Tibial nerve (tissue), 4 donors: ENCODE measurements around the gene RFPL4A. TPM values are rescaled to one million over a fixed set of nuclear protein-coding genes. Genes with fewer than 3 reads are reported as not detected.
"Not testable (repeated sequence)": the region's sequence is repeated elsewhere in the genome, so short reads cannot be mapped to it uniquely, and the experiment has no call there.

Experiments used
- DNase-seq, 2 donors: peaks; one replicate each; pipeline ENCODE4 v3.0.0-alpha.2; 2019; ENCODE audit warnings: low spot score in 2 of 2
- H3K27ac ChIP-seq, 4 donors: fragments of 200-600 bp; sonication (generic) in 3 of 4; one replicate each; pipeline ENCODE4 v1.5.1; 2017 to 2019; ENCODE audit warnings: mild to moderate bottlenecking in 1 of 4
- H3K27me3 ChIP-seq, 2 donors: fragments of 200-600 bp; sonication (generic) in 1 of 2; one replicate each; pipeline versions ENCODE4 v1.5.1 to v1.6.0; 2017 to 2019
- H3K36me3 ChIP-seq, 3 donors: fragments of 200-600 bp; sonication (generic); one replicate each; pipeline ENCODE4 v1.5.1; 2018 to 2019
- H3K4me1 ChIP-seq, 4 donors: fragments of 200-600 bp; sonication (generic) in 3 of 4; one replicate each; pipeline ENCODE4 v1.5.1; 2017 to 2019
- H3K4me3 ChIP-seq, 4 donors: fragments of 200-600 bp; sonication (generic) in 3 of 4; one replicate each; pipeline ENCODE4 v1.5.1; 2017 to 2019; ENCODE audit warnings: mild to moderate bottlenecking in 1 of 4, moderate library complexity in 1 of 4
- H3K9me3 ChIP-seq, 4 donors: fragments of 200-600 bp; sonication (generic) in 3 of 4; one replicate each; pipeline ENCODE4 v1.5.1; 2017 to 2019
- EP300 ChIP-seq, 2 donors: sonication (generic); formaldehyde crosslinking; IDR thresholded peaks; one replicate each; pipeline ENCODE4 v1.6.1; 2017; ENCODE audit warnings: antibody characterized with exemption in 2 of 2, mild to moderate bottlenecking in 1 of 2
- POLR2A ChIP-seq, 2 donors: fragments of 450-650 bp; IDR thresholded peaks; one replicate each; pipeline ENCODE4 v1.6.1; 2017; ENCODE audit warnings: antibody characterized with exemption in 2 of 2, mild to moderate bottlenecking in 2 of 2, moderate library complexity in 2 of 2
- WGBS, 2 donors: methylation state at CpG; one replicate each; pipeline ENCODE4 v1.1.5; 2018; 5-methylcytosine and 5-hydroxymethylcytosine counted together
- total RNA-seq, 4 donors: library from RNA; depleted of rRNA; stranded (reverse); fragments of >200 nt; gene quantifications; one replicate each; pipeline ENCODE4 v1.1.0, GENCODE V29; 2016
- TF ChIP-seq, protein P1 (sequence below), 5 experiments: fragments of 200-600 bp in 3 of 5; fragments of 450-650 bp in 2 of 5; sonication (generic) in 3 of 5; IDR thresholded peaks; one replicate each; pipeline ENCODE4 v1.5.1; 2016 to 2019; ENCODE audit warnings: antibody characterized with exemption in 5 of 5, mild to moderate bottlenecking in 3 of 5, moderate library complexity in 2 of 5

The RFPL4A gene
- total RNA-seq, 4 donors from 2014 or later = 1.2 TPM; not detected in 3

GRCh38 chr19:55750715-55751114 is 8.2 kb upstream of the RFPL4A start:
- no peaks in the 10 kb centered on the region for H3K36me3 ChIP-seq
- no peaks in the 10 kb centered on the region for H3K4me1 ChIP-seq
- peaks cover 0 to 11% (median 0%) of the 10 kb centered on the region in 4 donors for H3K9me3 ChIP-seq
- no peaks in the 10 kb centered on the region for H3K27me3 ChIP-seq
- no peak overlapping the region for H3K4me3 ChIP-seq
- no peak for DNase-seq
- WGBS, 2 donors = 86 to 93% methylated on average over 6 of the region's 6 CpGs
- H3K27ac ChIP-seq = no peak overlapping the region
- TF ChIP-seq EP300 (IDR thresholded peaks at IDR 0.05) = no peak
- TF ChIP-seq, protein P1, sequence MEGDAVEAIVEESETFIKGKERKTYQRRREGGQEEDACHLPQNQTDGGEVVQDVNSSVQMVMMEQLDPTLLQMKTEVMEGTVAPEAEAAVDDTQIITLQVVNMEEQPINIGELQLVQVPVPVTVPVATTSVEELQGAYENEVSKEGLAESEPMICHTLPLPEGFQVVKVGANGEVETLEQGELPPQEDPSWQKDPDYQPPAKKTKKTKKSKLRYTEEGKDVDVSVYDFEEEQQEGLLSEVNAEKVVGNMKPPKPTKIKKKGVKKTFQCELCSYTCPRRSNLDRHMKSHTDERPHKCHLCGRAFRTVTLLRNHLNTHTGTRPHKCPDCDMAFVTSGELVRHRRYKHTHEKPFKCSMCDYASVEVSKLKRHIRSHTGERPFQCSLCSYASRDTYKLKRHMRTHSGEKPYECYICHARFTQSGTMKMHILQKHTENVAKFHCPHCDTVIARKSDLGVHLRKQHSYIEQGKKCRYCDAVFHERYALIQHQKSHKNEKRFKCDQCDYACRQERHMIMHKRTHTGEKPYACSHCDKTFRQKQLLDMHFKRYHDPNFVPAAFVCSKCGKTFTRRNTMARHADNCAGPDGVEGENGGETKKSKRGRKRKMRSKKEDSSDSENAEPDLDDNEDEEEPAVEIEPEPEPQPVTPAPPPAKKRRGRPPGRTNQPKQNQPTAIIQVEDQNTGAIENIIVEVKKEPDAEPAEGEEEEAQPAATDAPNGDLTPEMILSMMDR (IDR thresholded peaks at IDR 0.05) = no peak
- TF ChIP-seq POLR2A (IDR thresholded peaks at IDR 0.05) = no peak

GRCh38 chr19:55753401-55753800 is 5.5 kb upstream of the RFPL4A start:
- DNase-seq = no peak
- Histone ChIP-seq H3K27me3 (no peaks in the 10 kb centered on the region), H3K4me3 (no peak overlapping the region), H3K27ac (no peak overlapping the region), H3K9me3 (peaks cover 0 to 4% (median 0%) of the 10 kb centered on the region in 4 donors), H3K4me1 (no peaks in the 10 kb centered on the region), H3K36me3 (no peaks in the 10 kb centered on the region)
- TF ChIP-seq, protein P1 (IDR thresholded peaks at IDR 0.05) = no peak
- no peak for TF ChIP-seq EP300 (IDR thresholded peaks at IDR 0.05)
- TF ChIP-seq POLR2A (IDR thresholded peaks at IDR 0.05) = no peak
- WGBS, 2 donors = 63 to 67% methylated on average over 3 of the region's 3 CpGs

DNA sequence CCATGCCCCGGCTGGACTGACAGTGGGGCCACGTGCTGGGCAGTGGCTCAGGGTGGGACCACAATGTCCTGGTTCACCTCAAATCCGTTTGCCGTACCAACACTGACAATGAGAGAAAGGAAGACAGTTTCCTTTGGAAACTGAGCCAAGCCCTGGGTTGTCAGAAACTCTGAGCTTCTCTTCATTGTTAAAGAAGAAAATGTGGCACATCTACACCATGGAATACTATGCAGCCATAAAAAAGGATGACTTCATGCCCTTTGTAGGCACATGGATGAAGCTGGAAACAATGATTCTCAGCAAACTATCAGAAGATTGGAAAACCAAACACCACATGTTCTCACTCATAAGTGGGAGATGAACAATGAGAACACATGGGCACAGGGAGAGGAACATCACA is 2.1 kb upstream of the RFPL4A start:
- H3K4me3 ChIP-seq, H3K27ac ChIP-seq, H3K4me1 ChIP-seq, H3K36me3 ChIP-seq, H3K27me3 ChIP-seq, H3K9me3 ChIP-seq, DNase-seq: not testable (repeated sequence)
- 73 to 79% methylated on average over 4 of the region's 4 CpGs for WGBS, 2 donors

GRCh38 chr19:55766466-55766865 is 7.6 kb downstream of the RFPL4A start:
- Histone ChIP-seq H3K27me3 (no peaks in the 10 kb centered on the region), H3K4me1 (no peaks in the 10 kb centered on the region), H3K4me3 (no peak overlapping the region), H3K36me3 (no peaks in the 10 kb centered on the region), H3K27ac (no peak overlapping the region), H3K9me3 (peaks cover 0 to 9% (median 0%) of the 10 kb centered on the region in 4 donors)
- TF ChIP-seq EP300 (IDR thresholded peaks at IDR 0.05) = no peak
- no peak for TF ChIP-seq POLR2A (IDR thresholded peaks at IDR 0.05)
- TF ChIP-seq, protein P1 (IDR thresholded peaks at IDR 0.05) = no peak
- DNase-seq = no peak
- WGBS, 2 donors = 66 to 75% methylated on average over 7 of the region's 7 CpGs

DNA sequence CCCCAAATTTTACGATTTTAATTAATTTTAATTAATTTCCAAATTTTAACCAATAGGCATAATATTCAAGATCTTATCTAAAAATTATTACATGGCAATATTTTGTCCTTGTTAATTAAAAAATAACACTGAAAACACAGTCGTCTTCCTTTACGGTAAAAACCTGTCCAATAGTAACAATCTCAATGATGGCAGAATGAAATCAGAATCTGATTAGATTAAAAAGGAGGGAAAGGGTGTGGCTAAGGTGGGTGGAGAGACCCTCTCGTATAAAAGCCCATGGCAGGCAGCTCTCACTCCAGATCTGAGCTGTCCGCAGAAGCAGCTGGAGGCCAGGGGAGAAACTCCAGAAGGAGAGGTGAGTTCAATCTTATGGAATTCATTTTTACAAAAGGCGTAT is 9.9 kb downstream of the RFPL4A start, which contains the start of gene RFPL4AL1:
Gene RFPL4AL1 (plus strand): TSS at position 301 of the 400 bp plus-strand sequence. CDS start 2,687 bp downstream, outside the sequence.
- H3K27me3 ChIP-seq, H3K36me3 ChIP-seq, H3K4me3 ChIP-seq, H3K27ac ChIP-seq, DNase-seq, H3K4me1 ChIP-seq, H3K9me3 ChIP-seq: not testable (repeated sequence)
- 82 to 85% methylated on average over 6 of the region's 6 CpGs for WGBS, 2 donors

DNA sequence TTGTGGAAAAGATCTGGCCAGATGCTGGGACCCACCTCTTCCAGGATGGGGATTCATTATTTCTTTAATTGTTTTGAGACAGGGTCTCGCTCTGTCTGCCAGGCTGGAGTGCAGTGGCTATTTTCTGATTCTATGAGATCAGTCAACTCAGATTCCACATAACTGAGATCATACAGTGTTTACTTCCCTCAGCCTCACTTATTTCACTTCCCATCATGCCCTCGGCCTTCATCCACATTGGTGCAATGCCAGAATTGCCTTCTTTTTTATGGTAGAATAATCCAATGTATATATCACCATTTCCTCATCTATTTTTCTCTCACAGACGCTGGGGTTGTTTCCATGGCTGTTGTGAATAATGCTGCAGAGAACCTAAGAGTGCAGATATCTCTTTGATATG is 10.7 kb downstream of the RFPL4A start:
- not testable (repeated sequence) for H3K27me3 ChIP-seq, H3K36me3 ChIP-seq, DNase-seq, H3K4me1 ChIP-seq, H3K4me3 ChIP-seq, H3K27ac ChIP-seq, H3K9me3 ChIP-seq
- 49 to 55% methylated on average over 3 of the region's 3 CpGs for WGBS, 2 donors

DNA sequence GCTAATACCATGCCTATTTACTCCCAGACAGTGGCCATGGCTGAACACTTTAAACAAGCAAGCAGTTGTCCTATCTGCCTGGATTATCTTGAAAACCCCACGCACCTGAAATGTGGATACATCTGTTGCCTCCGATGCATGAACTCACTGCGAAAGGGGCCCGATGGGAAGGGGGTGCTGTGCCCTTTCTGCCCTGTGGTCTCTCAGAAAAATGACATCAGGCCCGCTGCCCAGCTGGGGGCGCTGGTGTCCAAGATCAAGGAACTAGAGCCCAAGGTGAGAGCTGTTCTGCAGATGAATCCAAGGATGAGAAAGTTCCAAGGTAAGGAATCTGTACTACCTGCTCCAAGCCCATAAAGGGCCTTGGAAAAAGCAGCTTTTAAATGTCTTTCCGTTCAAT is 18.6 kb downstream of the RFPL4A start:
- 26 to 31% methylated on average over 7 of the region's 7 CpGs for WGBS, 2 donors
- TF ChIP-seq POLR2A (IDR thresholded peaks at IDR 0.05) (no peak), EP300 (IDR thresholded peaks at IDR 0.05) (no peak)
- TF ChIP-seq, protein P1 (IDR thresholded peaks at IDR 0.05) = no peak
- H3K36me3 ChIP-seq = no peaks in the 10 kb centered on the region
- H3K4me3 ChIP-seq = no peak overlapping the region
- no peaks in the 10 kb centered on the region for H3K4me1 ChIP-seq
- DNase-seq = no peak
- peaks cover 0 to 4% (median 0%) of the 10 kb centered on the region in 4 donors for H3K9me3 ChIP-seq
- no peak overlapping the region for H3K27ac ChIP-seq
- no peaks in the 10 kb centered on the region for H3K27me3 ChIP-seq
